HUES6 (cell line): Measurements from ENCODE around the gene DTD1.

Experiments used
- H3K27ac ChIP-seq: 2 replicates; pipeline ENCODE4 v1.7.0; 2013; ENCODE audit warnings: low read depth, mild to moderate bottlenecking, low read length, inconsistent platforms
- H3K27me3 ChIP-seq: 2 replicates; pipeline ENCODE4 v1.6.1; 2013; ENCODE audit warnings: low read length; ENCODE audit not compliant: control insufficient read depth, insufficient read depth
- H3K36me3 ChIP-seq: 2 replicates; pipeline ENCODE4 v1.6.1; 2013; ENCODE audit warnings: low read length; ENCODE audit not compliant: control insufficient read depth, insufficient read depth
- H3K4me1 ChIP-seq: 2 replicates; pipeline ENCODE4 v1.6.1; 2013; ENCODE audit warnings: low read length; ENCODE audit not compliant: control insufficient read depth, insufficient read depth
- H3K4me3 ChIP-seq: 2 replicates; pipeline ENCODE4 v1.5.1; 2013; ENCODE audit warnings: low read depth, low read length
- H3K9ac ChIP-seq: one replicate; pipeline ENCODE4 v1.6.1; 2013; ENCODE audit warnings: mild to moderate bottlenecking, low read length
- H3K9me3 ChIP-seq: 2 replicates; pipeline ENCODE4 v1.6.1; 2013; ENCODE audit warnings: low read depth, low read length; ENCODE audit not compliant: control insufficient read depth, insufficient read depth

Gene DTD1

DNA sequence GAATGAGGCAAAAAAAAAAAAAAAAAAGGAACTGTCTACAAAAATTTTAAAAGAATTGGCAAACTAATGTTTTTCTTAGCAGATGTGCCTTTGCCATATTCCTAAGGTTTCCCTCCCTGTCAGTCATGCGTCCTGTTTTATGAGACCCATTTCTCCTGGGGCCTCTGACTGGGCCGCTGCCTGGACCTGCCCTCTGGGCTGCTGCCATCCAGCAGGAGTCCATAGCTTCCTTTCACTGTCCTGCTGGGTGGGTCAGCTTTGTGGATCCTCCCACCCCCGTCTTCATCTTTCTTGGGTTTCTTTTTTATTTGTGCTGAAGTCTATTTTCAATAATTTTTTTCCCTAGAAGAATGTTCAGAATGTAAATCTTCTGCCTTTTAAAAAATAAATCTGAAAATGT, 114.9 kb downstream of the DTD1 start:
- Histone ChIP-seq H3K4me1 (peaks cover 12% of the 10 kb centered on the region), H3K27ac (no peak overlapping the region), H3K36me3 (no peaks in the 10 kb centered on the region), H3K9me3 (no peaks in the 10 kb centered on the region), H3K4me3 (no peak overlapping the region), H3K9ac (no peak overlapping the region), H3K27me3 (no peaks in the 10 kb centered on the region)

- H3K4me1 ChIP-seq, result no peaks in the 10 kb centered on the region; the same call in 1 of the 2 replicates
- H3K27me3 ChIP-seq, result no peaks in the 10 kb centered on the region
- no peaks in the 10 kb centered on the region for H3K36me3 ChIP-seq
- H3K27ac ChIP-seq, result no peak overlapping the region
- H3K9ac ChIP-seq, result no peak overlapping the region
- H3K4me3 ChIP-seq, result no peak overlapping the region
- no peaks in the 10 kb centered on the region for H3K9me3 ChIP-seq
Measured at GRCh38 chr20:18705490-18705889, 117.6 kb downstream of the DTD1 start.

GRCh38 chr20:18705910-18706309, 118.1 kb downstream of the DTD1 start:
- no peaks in the 10 kb centered on the region for H3K27me3 ChIP-seq
- no peak overlapping the region for H3K27ac ChIP-seq
- no peak overlapping the region for H3K4me3 ChIP-seq
- no peaks in the 10 kb centered on the region for H3K36me3 ChIP-seq
- H3K9ac ChIP-seq, result no peak overlapping the region
- peaks cover 1% of the 10 kb centered on the region; the same call in 1 of the 2 replicates for H3K4me1 ChIP-seq
- H3K9me3 ChIP-seq, result no peaks in the 10 kb centered on the region

- Histone ChIP-seq H3K27ac (no peak overlapping the region), H3K9ac (no peak overlapping the region), H3K4me3 (no peak overlapping the region), H3K4me1 (peaks cover 12% of the 10 kb centered on the region; the same call in 1 of the 2 replicates), H3K36me3 (no peaks in the 10 kb centered on the region), H3K27me3 (no peaks in the 10 kb centered on the region), H3K9me3 (no peaks in the 10 kb centered on the region)
Measured at GRCh38 chr20:18712131-18712530, 124.3 kb downstream of the DTD1 start.

DNA sequence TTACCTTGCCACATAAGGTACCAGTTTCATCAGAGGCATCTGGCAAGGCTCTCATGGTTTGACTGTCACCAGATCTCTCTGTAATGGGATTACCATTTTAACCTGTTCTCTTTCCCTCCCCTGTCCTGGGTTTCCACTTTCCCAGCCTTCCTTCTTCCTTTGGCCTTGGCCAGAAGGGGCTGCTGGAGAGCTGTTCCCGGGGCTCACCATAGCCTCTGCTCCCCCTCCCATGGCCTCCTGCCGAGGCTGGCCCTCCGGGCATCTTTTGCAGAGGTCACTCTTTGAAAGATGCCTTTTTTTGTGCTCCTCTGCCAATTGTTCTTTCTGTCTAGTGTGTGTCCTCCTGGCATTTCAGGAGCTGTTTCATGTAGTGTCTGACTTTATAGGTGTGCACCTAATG, 125.0 kb downstream of the DTD1 start:
- Histone ChIP-seq H3K27ac (no peak overlapping the region), H3K9me3 (no peaks in the 10 kb centered on the region), H3K36me3 (no peaks in the 10 kb centered on the region), H3K4me3 (no peak overlapping the region), H3K4me1 (peaks cover 12% of the 10 kb centered on the region; the same call in 1 of the 2 replicates), H3K9ac (no peak overlapping the region), H3K27me3 (no peaks in the 10 kb centered on the region)

DNA sequence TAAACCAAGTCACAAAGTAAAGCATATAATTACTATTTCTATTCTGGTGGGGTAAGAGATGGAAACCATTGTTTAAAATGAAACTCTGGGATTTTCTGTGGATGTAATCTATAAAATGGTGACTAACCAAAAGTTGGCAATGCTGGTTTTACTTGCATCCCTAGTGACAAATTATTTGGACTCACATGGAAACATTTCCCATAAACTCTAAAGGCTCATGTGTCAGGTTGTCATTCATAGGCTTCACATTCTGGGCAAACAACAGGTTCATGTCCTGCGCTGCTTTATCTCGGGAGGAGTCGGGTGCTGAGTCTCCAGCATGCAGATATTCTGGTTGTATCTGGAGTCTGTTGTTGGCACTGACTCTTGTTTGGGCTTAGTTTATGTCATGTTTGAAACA, 127.7 kb downstream of the DTD1 start:
- H3K9ac ChIP-seq, result no peak overlapping the region
- H3K27ac ChIP-seq, result no peak overlapping the region
- H3K4me3 ChIP-seq, result no peak overlapping the region

GRCh38 chr20:18717062-18717461, 129.2 kb downstream of the DTD1 start:
- peaks cover 5% of the 10 kb centered on the region; the same call in 1 of the 2 replicates for H3K4me1 ChIP-seq
- no peak overlapping the region for H3K4me3 ChIP-seq
- H3K36me3 ChIP-seq, result no peaks in the 10 kb centered on the region
- H3K9ac ChIP-seq, result no peak overlapping the region
- 0 out of 2 replicates have a peak, but pooled peaks cover 2% of the 10 kb centered on the region for H3K9me3 ChIP-seq
- no peaks in the 10 kb centered on the region for H3K27me3 ChIP-seq
- no peak overlapping the region for H3K27ac ChIP-seq

More for the DNA sequence above, 127.7 kb downstream of the DTD1 start:
- H3K27me3 ChIP-seq, result no peaks in the 10 kb centered on the region
- H3K4me1 ChIP-seq, result peaks cover 12% of the 10 kb centered on the region; the same call in 1 of the 2 replicates
- H3K9me3 ChIP-seq, result 0 out of 2 replicates have a peak, but pooled peaks cover 2% of the 10 kb centered on the region
- H3K36me3 ChIP-seq, result no peaks in the 10 kb centered on the region

GRCh38 chr20:18718129-18718528, 130.3 kb downstream of the DTD1 start:
- Histone ChIP-seq H3K4me3 (no peak overlapping the region), H3K27me3 (no peaks in the 10 kb centered on the region), H3K9ac (no peak overlapping the region), H3K4me1 (no peaks in the 10 kb centered on the region), H3K9me3 (0 out of 2 replicates have a peak, but pooled peaks cover 2% of the 10 kb centered on the region), H3K27ac (no peak overlapping the region), H3K36me3 (no peaks in the 10 kb centered on the region)

DNA sequence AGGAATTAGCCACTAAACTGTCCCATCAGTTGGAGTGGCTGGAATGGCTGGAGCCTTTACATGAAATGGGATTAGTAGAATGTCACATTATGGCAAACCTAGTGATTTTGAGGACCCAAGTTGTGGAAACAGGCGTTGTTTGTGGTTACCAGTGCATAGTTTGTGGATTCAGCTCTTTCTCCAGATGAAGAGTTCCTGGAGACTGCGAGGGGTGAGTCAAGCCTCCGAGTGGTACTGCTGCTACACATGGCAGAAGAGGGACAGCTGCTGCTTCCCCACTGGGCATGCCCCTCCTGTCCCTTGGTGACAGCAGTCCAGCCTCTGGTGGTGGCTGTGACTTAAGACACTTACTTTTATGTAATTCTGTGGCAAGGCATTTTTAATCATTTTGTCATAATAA, 131.6 kb downstream of the DTD1 start:
- Histone ChIP-seq H3K27ac (no peak overlapping the region), H3K4me3 (no peak overlapping the region), H3K27me3 (no peaks in the 10 kb centered on the region), H3K4me1 (no peaks in the 10 kb centered on the region), H3K9ac (no peak overlapping the region), H3K36me3 (no peaks in the 10 kb centered on the region), H3K9me3 (0 out of 2 replicates have a peak, but pooled peaks cover 2% of the 10 kb centered on the region)

GRCh38 chr20:18721551-18722115, 133.8 kb downstream of the DTD1 start:
- Histone ChIP-seq H3K4me1 (no peaks in the 10 kb centered on the region), H3K4me3 (no peak overlapping the region), H3K9me3 (0 out of 2 replicates have a peak, but pooled peaks cover 2% of the 10 kb centered on the region), H3K9ac (no peak overlapping the region), H3K27ac (no peak overlapping the region), H3K27me3 (no peaks in the 10 kb centered on the region), H3K36me3 (no peaks in the 10 kb centered on the region)

DNA sequence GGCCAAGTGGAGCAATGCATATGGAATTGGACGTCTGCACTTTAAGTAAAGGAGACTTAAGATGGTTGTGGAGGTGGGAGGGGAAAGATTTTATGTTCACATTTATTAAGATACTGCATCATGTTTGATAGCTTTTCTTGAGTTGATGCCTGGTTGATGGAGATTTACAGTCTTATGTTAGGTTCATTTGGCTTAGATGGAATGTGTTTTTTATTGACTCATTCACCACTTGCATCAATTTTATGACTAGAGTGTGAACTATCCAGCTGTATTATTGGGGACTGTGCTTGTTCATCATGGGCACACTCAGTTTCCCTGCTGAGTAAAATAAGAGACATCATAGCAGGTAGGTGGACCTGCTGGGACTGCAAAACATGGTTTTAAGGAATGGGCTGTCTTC, 134.5 kb downstream of the DTD1 start:
- H3K4me3 ChIP-seq, result no peak overlapping the region
- peaks cover 6% of the 10 kb centered on the region; the same call in 1 of the 2 replicates for H3K4me1 ChIP-seq
- H3K9ac ChIP-seq, result no peak overlapping the region
- H3K36me3 ChIP-seq, result no peaks in the 10 kb centered on the region
- H3K9me3 ChIP-seq, result 0 out of 2 replicates have a peak, but pooled peaks cover 2% of the 10 kb centered on the region
- H3K27ac ChIP-seq, result no peak overlapping the region
- no peaks in the 10 kb centered on the region for H3K27me3 ChIP-seq
